Ascending aorta (tissue), 2 donors: Measurements from ENCODE around the gene GANAB. TPM values are rescaled to one million over a fixed set of nuclear protein-coding genes. Genes with fewer than 3 reads are reported as not detected.

Experiments
- DNase-seq, 2 donors: peaks; one replicate each; pipeline ENCODE4 v3.0.0-alpha.2; 2019; ENCODE audit warnings: low spot score in 2 of 2
- H3K27ac ChIP-seq, 2 donors: fragments of 200-600 bp; sonication (generic); one replicate each; pipeline ENCODE4 v1.5.1; 2016 to 2017; ENCODE audit warnings: mild to moderate bottlenecking in 1 of 2
- H3K27me3 ChIP-seq: fragments of 200-600 bp; sonication (generic); one replicate; pipeline ENCODE4 v1.5.1; 2017
- H3K36me3 ChIP-seq, 2 donors: fragments of 200-600 bp; sonication (generic); one replicate each; pipeline ENCODE4 v1.5.1; 2016
- H3K4me1 ChIP-seq, 2 donors: fragments of 200-600 bp; sonication (generic); one replicate each; pipeline ENCODE4 v1.5.1; 2016 to 2017; ENCODE audit warnings: mild to moderate bottlenecking in 1 of 2
- H3K4me3 ChIP-seq, 2 donors: fragments of 200-600 bp; sonication (generic); one replicate each; pipeline ENCODE4 v1.5.1; 2016 to 2017; ENCODE audit warnings: mild to moderate bottlenecking in 1 of 2
- H3K9me3 ChIP-seq, 2 donors: fragments of 200-600 bp; sonication (generic); one replicate each; pipeline ENCODE4 v1.5.1; 2016
- CTCF ChIP-seq, 3 experiments: fragments of 200-600 bp in 2 of 3; fragments of 450-650 bp in 1 of 3; sonication (generic) in 2 of 3; IDR thresholded peaks; one replicate each; pipeline ENCODE4 v1.5.1; 2016 to 2019; ENCODE audit warnings: antibody characterized with exemption in 3 of 3, mild to moderate bottlenecking in 1 of 3, moderate library complexity in 1 of 3
- intact Hi-C: fragments of 100-400 bp; cut with DNase I; formaldehyde crosslinking; loops from one replicate; pipeline ENCODE4 v1.15.1; 2023
- total RNA-seq: library from RNA; depleted of rRNA; stranded (reverse); fragments of >200 nt; gene quantifications from one replicate; pipeline ENCODE4 v1.1.0, GENCODE V29; 2016

GANAB gene
- total RNA-seq, 1 donor from 2014 or later = 326 TPM

GRCh38 chr11:62604460-62605120, 41.8 kb downstream of the GANAB start:
- Histone ChIP-seq H3K27me3 (no peaks in the 10 kb centered on the region), H3K4me3 (no peak overlapping the region), H3K9me3 (no peaks in the 10 kb centered on the region), H3K27ac (no peak overlapping the region), H3K4me1 (peaks cover 5 to 19% of the 10 kb centered on the region in 2 donors), H3K36me3 (peaks cover 27 to 46% of the 10 kb centered on the region in 2 donors)
- intact Hi-C loops = loop anchor here (5.0 kb wide), 2 partner anchors 43 to 73 kb away; partner anchors contain the start of genes GANAB and UBXN1
- TF ChIP-seq CTCF (IDR thresholded peaks at IDR 0.05) = no peak
- DNase-seq = no peak

- peaks cover 25 to 39% of the 10 kb centered on the region in 2 donors for H3K36me3 ChIP-seq
- no peaks in the 10 kb centered on the region for H3K27me3 ChIP-seq
- peaks cover 8 to 20% of the 10 kb centered on the region in 2 donors for H3K4me1 ChIP-seq
- H3K9me3 ChIP-seq = no peaks in the 10 kb centered on the region
- H3K27ac ChIP-seq = peak overlapping the region in 1 of 2 donors; percentile 96
- intact Hi-C loops = loop anchor here (2.0 to 5.0 kb wide), 3 partner anchors 43 to 105 kb away; partner anchors contain the start of genes GANAB and UBXN1
- H3K4me3 ChIP-seq = no peak overlapping the region
- no peak for TF ChIP-seq CTCF (IDR thresholded peaks at IDR 0.05)
- no peak for DNase-seq
Measured at GRCh38 chr11:62603776-62604299, 42.6 kb downstream of the GANAB start.

GRCh38 chr11:62603072-62603408, 43.4 kb downstream of the GANAB start:
- Histone ChIP-seq H3K4me1 (peaks cover 8 to 20% of the 10 kb centered on the region in 2 donors), H3K4me3 (peak overlapping the region; percentile 87 to 98), H3K9me3 (no peaks in the 10 kb centered on the region), H3K27ac (peak overlapping the region; percentile 96 to 97), H3K36me3 (peaks cover 21 to 36% of the 10 kb centered on the region in 2 donors), H3K27me3 (no peaks in the 10 kb centered on the region)
- intact Hi-C loops = loop anchor here (2.0 to 5.0 kb wide), 3 partner anchors 44 to 106 kb away; partner anchors contain the start of genes GANAB and UBXN1
- TF ChIP-seq CTCF (IDR thresholded peaks at IDR 0.05) = no peak
- no peak for DNase-seq

DNA sequence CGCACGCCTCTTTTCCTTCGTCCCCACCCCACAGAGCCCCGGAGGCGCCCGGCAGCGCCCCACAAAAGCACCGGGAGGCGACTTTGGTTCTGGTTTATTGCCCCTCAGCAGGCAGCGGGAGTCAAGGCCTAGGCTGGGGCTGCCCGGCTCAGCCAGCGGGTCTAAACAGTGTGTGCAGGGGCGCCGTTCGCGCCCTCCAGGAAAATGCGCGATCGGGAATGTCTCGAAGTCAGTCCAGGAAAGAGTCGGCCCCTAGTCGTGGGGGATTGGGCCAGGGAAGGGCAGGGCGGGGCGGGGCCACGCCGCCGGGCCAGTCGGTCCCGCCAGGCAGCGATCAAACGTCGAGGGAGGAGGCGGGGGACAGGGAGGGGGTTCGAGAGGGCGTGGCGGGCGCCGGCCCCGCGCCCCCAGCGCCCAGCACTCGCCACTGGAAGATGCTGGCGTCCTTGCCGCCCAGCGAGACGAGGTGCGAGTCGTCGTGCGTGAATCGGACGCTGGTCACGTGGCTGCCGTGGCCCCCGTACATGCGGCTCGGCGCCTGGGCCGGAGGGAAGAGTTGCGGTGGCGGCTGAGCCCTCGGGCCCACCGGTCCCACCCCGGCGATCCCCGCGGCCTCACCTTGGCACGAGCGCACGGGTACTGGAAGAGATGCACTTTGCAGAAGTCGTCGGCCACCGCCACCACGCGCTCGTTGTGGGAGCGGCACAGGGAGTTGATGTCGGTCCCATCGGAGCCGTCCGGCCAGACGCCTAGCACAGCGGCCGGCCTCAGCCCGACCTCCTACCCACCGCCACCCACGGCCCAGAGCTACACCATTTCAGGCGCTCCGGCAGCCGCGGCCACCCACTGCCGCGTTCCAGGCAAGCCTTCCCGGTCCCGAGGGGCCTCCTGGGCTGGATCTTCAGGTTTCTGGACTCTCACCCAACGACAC, 44.0 kb downstream of the GANAB start:
- DNase-seq = peak in 1 of 2 donors; percentile 87
- no peaks in the 10 kb centered on the region for H3K27me3 ChIP-seq
- peaks cover 8 to 20% of the 10 kb centered on the region in 2 donors for H3K4me1 ChIP-seq
- intact Hi-C loops = loop anchor here (1.0 to 5.0 kb wide), 4 partner anchors 10 to 106 kb away; partner anchors contain the start of genes EML3, GANAB and UBXN1
- peaks cover 24 to 38% of the 10 kb centered on the region in 2 donors for H3K36me3 ChIP-seq
- TF ChIP-seq CTCF (IDR thresholded peaks at IDR 0.05) = peak in 2 of 3 experiments; percentile 14 to 41
- H3K4me3 ChIP-seq = peak overlapping the region; percentile 87 to 98
- H3K9me3 ChIP-seq = no peaks in the 10 kb centered on the region
- peak overlapping the region; percentile 96 to 97 for H3K27ac ChIP-seq

DNA sequence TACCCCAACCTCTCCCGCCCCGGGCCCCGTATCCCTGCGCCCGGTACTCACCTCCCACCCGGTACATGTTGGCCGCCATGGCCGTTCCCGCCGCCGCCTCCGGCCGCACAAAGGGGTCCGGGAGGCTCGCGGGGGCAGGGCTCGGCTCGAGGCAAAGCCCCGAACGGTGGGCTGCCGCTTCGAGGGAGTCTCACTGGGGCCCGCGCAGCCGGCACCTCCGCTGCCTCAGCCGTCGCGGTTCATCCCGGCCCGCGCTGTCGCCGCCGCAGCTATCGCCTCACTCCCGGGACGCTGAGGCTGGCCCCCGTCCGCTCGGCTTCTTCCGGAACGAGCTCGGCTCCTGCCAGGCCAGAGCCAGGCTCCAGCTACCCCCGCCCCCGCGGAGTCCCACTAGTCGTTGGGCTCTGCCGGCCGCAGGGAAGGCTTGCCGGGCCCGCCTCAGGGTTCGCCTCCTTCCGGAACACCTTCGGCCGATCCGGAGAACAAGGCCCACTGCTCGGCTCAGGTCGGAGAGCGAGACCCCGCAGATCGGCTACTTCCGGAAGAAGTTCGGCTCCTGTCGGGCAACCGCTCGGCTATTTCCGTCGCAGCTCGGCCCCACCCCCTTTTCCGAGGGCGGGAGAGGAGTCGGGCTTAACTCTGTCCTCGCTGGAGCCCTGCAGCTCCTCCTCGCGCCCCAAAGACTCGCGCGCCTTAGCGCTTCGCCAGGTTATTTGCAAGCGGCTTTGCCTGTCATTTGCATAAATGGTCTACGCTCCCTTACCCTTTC, 44.9 kb downstream of the GANAB start, which contains the start of gene MTA2:
MTA2 (minus strand) TSS at position 494 of the 769 bp plus-strand sequence; CDS start at position 79, 415 bp downstream.
- peak within 1 kb of the TSS; percentile 87 to 98 for H3K4me3 ChIP-seq
- no peaks in the 10 kb centered on the region for H3K9me3 ChIP-seq
- H3K27me3 ChIP-seq = no peaks in the 10 kb centered on the region
- DNase-seq = peak; percentile 89 to 98
- H3K27ac ChIP-seq = peak within 1 kb of the TSS; percentile 96 to 97
- TF ChIP-seq CTCF (IDR thresholded peaks at IDR 0.05) = no peak
- intact Hi-C loops = loop anchor here (1.0 to 5.0 kb wide), 4 partner anchors 11 to 107 kb away; partner anchors contain the start of genes EML3, GANAB and UBXN1
- H3K4me1 ChIP-seq = peaks cover 8 to 20% of the 10 kb centered on the region in 2 donors
- H3K36me3 ChIP-seq = peaks cover 25 to 40% of the 10 kb centered on the region in 2 donors
